PC-9 (cell line): Measurements from ENCODE around the gene VEGFB.
A peak's percentile ranks its signal among the peaks of the same experiment; 100 is the strongest.

Source experiments
- CTCF ChIP-seq: fragments of 200-600 bp; sonication (generic); conservative IDR thresholded peaks from 2 replicates; pipeline ENCODE4 v1.6.1; 2017; ENCODE audit warnings: mixed run types, antibody characterized with exemption, mild to moderate bottlenecking, moderate library complexity
- EZH2 ChIP-seq: fragments of 200-600 bp; sonication (generic); IDR thresholded peaks from 2 replicates; pipeline ENCODE4 v1.8.0; 2017; ENCODE audit warnings: antibody characterized with exemption, low read depth

- TF ChIP-seq CTCF, result peak; percentile 38; the same call in 1 of the 2 replicates
- TF ChIP-seq EZH2, result no peak
Observed at GRCh38 chr11:64246871-64247728, 12.7 kb downstream of the VEGFB start, which contains the start of gene PPP1R14B.
